Heart right ventricle (tissue), 16 donors: Measurements from ENCODE around the gene CREB3L2. TPM values are rescaled to one million over a fixed set of nuclear protein-coding genes. Genes with fewer than 3 reads are reported as not detected.

Experiments
- ATAC-seq, 8 donors: fragments of 200-7000 bp; cut with Tn5 transposase; one replicate each; pipeline ENCODE4 v1.9.1; 2020; ENCODE audit warnings: mild to moderate bottlenecking in 8 of 8, moderate library complexity in 8 of 8, moderate number of reproducible peaks in 1 of 8
- DNase-seq, 2 donors: peaks; one replicate each; pipeline ENCODE4 v3.0.0-alpha.2; 2020
- H3K27ac ChIP-seq, 10 donors: fragments of 200-600 bp; sonication (generic) in 2 of 10; one replicate each; pipeline versions ENCODE4 v1.5.0 to v1.8.0; 2020 to 2022; ENCODE audit warnings: mild to moderate bottlenecking in 3 of 10
- H3K27me3 ChIP-seq, 7 donors: fragments of 200-600 bp; one replicate each; pipeline ENCODE4 v1.8.0; 2021 to 2022; ENCODE audit warnings: mild to moderate bottlenecking in 2 of 7
- H3K36me3 ChIP-seq, 9 donors: fragments of 200-600 bp; sonication (generic) in 1 of 9; one replicate each; pipeline versions ENCODE4 v1.5.0 to v1.8.0; 2020 to 2022; ENCODE audit warnings: mild to moderate bottlenecking in 2 of 9
- H3K4me1 ChIP-seq, 9 donors: fragments of 200-600 bp; sonication (generic) in 1 of 9; one replicate each; pipeline versions ENCODE4 v1.5.0 to v1.8.0; 2020 to 2022; ENCODE audit warnings: mild to moderate bottlenecking in 4 of 9
- H3K4me3 ChIP-seq, 10 donors: fragments of 200-600 bp; sonication (generic) in 2 of 10; one replicate each; pipeline versions ENCODE4 v1.5.0 to v1.8.0; 2020 to 2022; ENCODE audit warnings: mild to moderate bottlenecking in 7 of 10, moderate library complexity in 2 of 10
- H3K9me3 ChIP-seq, 11 donors: fragments of 200-600 bp in 10 of 11; sonication (generic) in 2 of 11; one replicate each; pipeline versions ENCODE4 v1.5.0 to v1.8.0; 2013 to 2022; ENCODE audit warnings: mild to moderate bottlenecking in 2 of 11, control low read depth in 1 of 11, moderate library complexity in 1 of 11
- WGBS, 2 donors: extraction: QIAGEN DNeasy Blood & Tissue Kit; methylation state at CpG; one replicate each; pipeline ENCODE4 v1.1.7; 2013; ENCODE audit warnings: inconsistent platforms in 1 of 2; 5-methylcytosine and 5-hydroxymethylcytosine counted together
- intact Hi-C, 10 donors: fragments of 100-400 bp; cut with DNase I; formaldehyde crosslinking; loops; one replicate each; pipeline versions ENCODE4 v1.11.1 to v1.14.2; 2022
- polyA plus RNA-seq, 2 donors: library from polyadenylated mRNA; stranded (reverse); fragments of 200-250 nt; gene quantifications; one replicate each; pipeline ENCODE4 v1.2.3, GENCODE V29; 2013
- total RNA-seq, 10 donors: library from RNA; stranded (reverse); fragmentation: NEBNext Ultra II Directional in 3 of 10; extraction: Animal tissue kit (Norgen Biotek cat#: 25700) in 3 of 10; gene quantifications; one replicate each; pipeline versions ENCODE4 v1.2.1 to v1.2.4, GENCODE V29; 2021 to 2023
- TF ChIP-seq, protein P1 (sequence below), 9 donors: fragments of 200-600 bp; sonication (generic) in 2 of 9; IDR thresholded peaks; one replicate each; pipeline versions ENCODE4 v1.5.0 to v1.8.0; 2021 to 2022; ENCODE audit warnings: antibody characterized with exemption in 9 of 9, mild to moderate bottlenecking in 5 of 9, moderate library complexity in 1 of 9
- donor health status: Arrhythmogenic right ventricular cardiomyopathy.
- donor health status: ischemic (EF 13 %, LVEDD 7.1; RV severe dilation, severe dysfunction).
- donor health status: healthy with polysubstance abuse.
- donor health status: DM: no; HTN: yes; CAD: no.
- donor health status: DM: no; HTN: no; CAD: no.
- donor health status: ischemic (EF 25% LVEDD 6.9; RV normal size, moderate dysfunction).
- donor health status: ischemic (EF 25% LVEDD 5.7; RV mildly dilated, moderate dysfunction).
- donor health status: healthy.
- donor health status: DM: yes; HTN: yes; CAD: no.
- donor health status: Ischemic cardiomyopathy.
- donor health status: ischemic (EF 35%, LVEDD 5.7; RV mildly dilated, moderate dysfunction).
- donor health status: nonischemic (EF 11% LVEDD 7.7; RV severe dilation, severe dysfunction).
- donor health status: DM: yes; HTN: yes; CAD: no.
- donor health status: PGD.
- donor health status: ischemic (EF 29% LVEDD 5.4; RV normal size, mild dysfunction).
- donor health status: nonischemic (EF 23%, LVEDD 6.1; RV moderate dilation, normal function).

CREB3L2 gene
- total and polyA plus RNA-seq, 12 donors = 4.2 to 34.2 (median 23.3) TPM

GRCh38 chr7:137895301-137896221, 106.3 kb downstream of the CREB3L2 start:
- no peaks in the 10 kb centered on the region for H3K9me3 ChIP-seq
- H3K4me1 ChIP-seq = peaks cover 2 to 36% (median 25%) of the 10 kb centered on the region in 9 donors
- ATAC-seq = no peak
- H3K27me3 ChIP-seq = no peaks in the 10 kb centered on the region
- TF ChIP-seq, protein P1, sequence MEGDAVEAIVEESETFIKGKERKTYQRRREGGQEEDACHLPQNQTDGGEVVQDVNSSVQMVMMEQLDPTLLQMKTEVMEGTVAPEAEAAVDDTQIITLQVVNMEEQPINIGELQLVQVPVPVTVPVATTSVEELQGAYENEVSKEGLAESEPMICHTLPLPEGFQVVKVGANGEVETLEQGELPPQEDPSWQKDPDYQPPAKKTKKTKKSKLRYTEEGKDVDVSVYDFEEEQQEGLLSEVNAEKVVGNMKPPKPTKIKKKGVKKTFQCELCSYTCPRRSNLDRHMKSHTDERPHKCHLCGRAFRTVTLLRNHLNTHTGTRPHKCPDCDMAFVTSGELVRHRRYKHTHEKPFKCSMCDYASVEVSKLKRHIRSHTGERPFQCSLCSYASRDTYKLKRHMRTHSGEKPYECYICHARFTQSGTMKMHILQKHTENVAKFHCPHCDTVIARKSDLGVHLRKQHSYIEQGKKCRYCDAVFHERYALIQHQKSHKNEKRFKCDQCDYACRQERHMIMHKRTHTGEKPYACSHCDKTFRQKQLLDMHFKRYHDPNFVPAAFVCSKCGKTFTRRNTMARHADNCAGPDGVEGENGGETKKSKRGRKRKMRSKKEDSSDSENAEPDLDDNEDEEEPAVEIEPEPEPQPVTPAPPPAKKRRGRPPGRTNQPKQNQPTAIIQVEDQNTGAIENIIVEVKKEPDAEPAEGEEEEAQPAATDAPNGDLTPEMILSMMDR (IDR thresholded peaks at IDR 0.05) = no peak
- H3K4me3 ChIP-seq = no peak overlapping the region
- no peak overlapping the region for H3K27ac ChIP-seq
- WGBS, 2 donors = 75 to 94% methylated on average over 8 of the region's 8 CpGs
- intact Hi-C loops = loop anchor here in 7 of 10 donors (5.0 to 10.0 kb wide), 4 partner anchors 78 to 288 kb away; no protein-coding TSS in a partner anchor
- no peak for DNase-seq
- peaks cover 0 to 89% (median 28%) of the 10 kb centered on the region in 9 donors for H3K36me3 ChIP-seq

- peaks cover 0 to 20% (median 12%) of the 10 kb centered on the region in 9 donors for H3K4me1 ChIP-seq
- ATAC-seq (no peak), DNase-seq (no peak)
- peaks cover 0 to 96% (median 28%) of the 10 kb centered on the region in 9 donors for H3K36me3 ChIP-seq
- no peak overlapping the region for H3K27ac ChIP-seq
- no peaks in the 10 kb centered on the region for H3K9me3 ChIP-seq
- intact Hi-C loops = loop anchor here in 2 of 10 donors (10.0 kb wide), 1 partner anchor 78 kb away; no protein-coding TSS in a partner anchor
- TF ChIP-seq, protein P1 (IDR thresholded peaks at IDR 0.05) = no peak
- H3K27me3 ChIP-seq = no peaks in the 10 kb centered on the region
- H3K4me3 ChIP-seq = no peak overlapping the region
These were observed 108.6 kb downstream of the CREB3L2 start for GRCh38 chr7:137893143-137893742.

DNA sequence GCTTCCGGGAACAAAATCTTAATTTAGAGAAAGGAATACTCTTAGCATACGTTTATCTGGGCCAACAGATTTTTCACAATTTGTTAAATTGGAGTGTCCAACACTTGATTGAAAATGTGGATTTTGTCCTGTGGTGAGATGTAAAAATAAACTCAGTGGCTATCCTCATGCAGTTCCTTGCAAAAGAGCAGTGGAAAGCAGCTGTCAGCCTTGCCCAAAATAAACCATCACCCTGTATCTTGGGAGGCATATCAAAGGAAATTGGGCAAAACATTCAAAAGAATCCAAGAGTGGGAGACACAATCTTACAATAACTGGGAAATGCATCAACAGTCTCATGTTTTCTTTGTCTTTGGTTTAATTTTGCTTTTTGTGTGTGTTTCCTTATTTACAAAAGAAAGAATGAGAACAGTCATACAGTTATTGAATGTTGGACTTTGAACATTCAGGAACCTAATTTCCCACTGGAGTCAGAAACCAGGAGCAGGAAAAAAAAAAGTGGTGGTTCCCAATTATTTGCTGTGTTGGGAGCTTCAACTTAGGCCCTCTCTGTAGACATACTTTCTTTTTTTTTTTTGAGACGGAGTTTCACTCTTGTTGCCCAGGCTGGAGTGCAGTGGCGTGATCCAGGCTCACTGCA, 110.8 kb downstream of the CREB3L2 start:
- intact Hi-C loops = loop anchor here in 2 of 10 donors (10.0 kb wide), 1 partner anchor 76 kb away; no protein-coding TSS in a partner anchor
- Histone ChIP-seq H3K27ac (peak overlapping the region in 9 of 10 donors; percentile 33 to 78 (median 58)), H3K36me3 (peaks cover 0 to 94% (median 23%) of the 10 kb centered on the region in 9 donors), H3K4me1 (peaks cover 0 to 29% (median 15%) of the 10 kb centered on the region in 9 donors), H3K27me3 (no peaks in the 10 kb centered on the region), H3K4me3 (no peak overlapping the region), H3K9me3 (no peaks in the 10 kb centered on the region)
- TF ChIP-seq, protein P1 (IDR thresholded peaks at IDR 0.05) = no peak
- 55 to 70% methylated on average over 4 of the region's 4 CpGs for WGBS, 2 donors
- ATAC-seq (peak in 1 of 8 donors; percentile 46), DNase-seq (no peak)

DNA sequence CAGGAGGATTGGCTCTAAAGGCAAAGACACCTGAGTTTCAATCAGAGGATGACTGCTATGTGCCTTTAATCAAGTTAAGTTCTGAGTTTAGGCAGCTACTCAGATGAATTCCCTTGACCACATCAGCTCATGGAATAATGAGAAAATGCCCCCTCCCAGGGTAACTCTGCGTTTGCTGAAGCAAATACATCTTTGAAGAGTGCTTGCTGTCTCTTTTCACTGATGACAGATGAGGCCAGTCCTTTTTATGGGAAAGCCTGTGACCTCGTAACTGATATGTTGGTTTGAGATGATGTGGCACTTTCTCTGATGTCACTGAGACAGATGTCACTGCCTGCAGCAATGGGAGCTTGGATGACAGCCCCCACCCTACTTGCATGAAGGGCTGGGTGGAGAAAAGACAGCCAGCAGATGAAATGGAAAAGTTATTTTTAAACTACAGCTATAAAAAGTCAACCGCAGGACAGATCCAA, 111.4 kb downstream of the CREB3L2 start:
- TF ChIP-seq, protein P1 (IDR thresholded peaks at IDR 0.05) = no peak
- peaks cover 0 to 34% (median 16%) of the 10 kb centered on the region in 9 donors for H3K4me1 ChIP-seq
- ATAC-seq (peak; percentile 62 to 94 (median 84)), DNase-seq (peak in 1 of 2 donors; percentile 51)
- H3K9me3 ChIP-seq = no peaks in the 10 kb centered on the region
- no peaks in the 10 kb centered on the region for H3K27me3 ChIP-seq
- no peak overlapping the region for H3K4me3 ChIP-seq
- intact Hi-C loops = loop anchor here in 2 of 10 donors (10.0 kb wide), 1 partner anchor 76 kb away; no protein-coding TSS in a partner anchor
- WGBS, 2 donors = 15 to 48% methylated on average over 3 of the region's 3 CpGs
- H3K27ac ChIP-seq = peak overlapping the region in 9 of 10 donors; percentile 30 to 78 (median 58)
- H3K36me3 ChIP-seq = peaks cover 0 to 93% (median 18%) of the 10 kb centered on the region in 9 donors
